Kidney (tissue), 14 donors: ENCODE data around the gene ANXA10. TPM values are rescaled to one million over a fixed set of nuclear protein-coding genes. Genes with fewer than 3 reads are reported as not detected.

Experiments used
- DNase-seq, 5 donors: peaks; one replicate each; pipeline ENCODE4 v3.0.0-alpha.2; 2013 to 2020
- FAIRE-seq: peaks from 2 replicates; lab custom pipeline; 2012; peaks lifted over from hg19 to GRCh38; lab: Jason Lieb, UNC
- H3K27ac ChIP-seq, 2 donors: one replicate each; pipeline ENCODE4 v1.7.0; 2013; ENCODE audit warnings: low read depth in 2 of 2, low read length in 2 of 2, inconsistent platforms in 1 of 2
- H3K27me3 ChIP-seq: one replicate; pipeline ENCODE4 v1.7.1; 2013; ENCODE audit warnings: low read length, inconsistent platforms; ENCODE audit not compliant: control insufficient read depth, insufficient read depth
- H3K36me3 ChIP-seq, 3 donors: one replicate each; pipeline versions ENCODE4 v1.7.0 to v1.7.1; 2013; ENCODE audit warnings: low read length in 3 of 3, control low read depth in 1 of 3, inconsistent platforms in 1 of 3; ENCODE audit not compliant: insufficient read depth in 3 of 3, control insufficient read depth in 2 of 3
- H3K4me1 ChIP-seq, 3 donors: one replicate each; pipeline versions ENCODE4 v1.7.0 to v1.7.1; 2013; ENCODE audit warnings: low read length in 3 of 3, inconsistent platforms in 1 of 3, low read depth in 1 of 3; ENCODE audit not compliant: control insufficient read depth in 2 of 3, insufficient read depth in 2 of 3
- H3K4me3 ChIP-seq, 3 donors: one replicate each; pipeline versions ENCODE4 v1.7.0 to v1.8.1; 2013; ENCODE audit warnings: low read length in 3 of 3, control low read depth in 1 of 3, inconsistent platforms in 1 of 3
- H3K9ac ChIP-seq, 3 donors: one replicate each; pipeline versions ENCODE4 v1.7.0 to v1.7.1; 2013; ENCODE audit warnings: low read length in 3 of 3, control low read depth in 1 of 3, inconsistent platforms in 1 of 3
- H3K9me3 ChIP-seq, 3 donors: one replicate each; pipeline versions ENCODE4 v1.7.0 to v1.7.1; 2013; ENCODE audit warnings: low read length in 3 of 3, control low read depth in 1 of 3, inconsistent platforms in 1 of 3; ENCODE audit not compliant: control insufficient read depth in 2 of 3, insufficient read depth in 1 of 3
- intact Hi-C: fragments of 100-400 bp; cut with DNase I; formaldehyde crosslinking; loops from one replicate; pipeline ENCODE4 v1.11.1; 2022
- polyA plus RNA-seq: library from polyadenylated mRNA; stranded (reverse); fragments of 350-450 nt; fragmentation: Illumina TruSeq; extraction: RNeasy Lipid Tissue Mini Kit (QIAGEN cat#74804); gene quantifications from one replicate; pipeline ENCODE4 v1.2.3, GENCODE V29; 2014; ENCODE audit warnings: low read depth, low replicate concordance; ENCODE audit not compliant: insufficient read depth
- total RNA-seq: library from RNA; stranded (reverse); fragmentation: NEBNext Ultra II Directional; extraction: Animal tissue kit (Norgen Biotek cat#: 25700); gene quantifications from one replicate; pipeline ENCODE4 v1.2.1, GENCODE V29; 2021
- TF ChIP-seq, protein P1 (sequence below): IDR thresholded peaks from 3 replicates; pipeline ENCODE4 v1.5.1; 2012; ENCODE audit warnings: mild to moderate bottlenecking, moderate library complexity, borderline replicate concordance; ENCODE audit not compliant: insufficient read depth; ENCODE audit errors: extremely low read depth
- donor health status: control.
- donor health status: control.
- donor health status: control.
- donor health status: control.
- donor health status: control.
- donor health status: DM: yes; HTN: yes; CAD: no.
- donor health status: Normal renal cell carcinoma (clear cell type).

Gene ANXA10
- total and polyA plus RNA-seq, 2 donors from 2014 or later, result not detected

- intact Hi-C loops, result no loop called here
- TF ChIP-seq, protein P1, sequence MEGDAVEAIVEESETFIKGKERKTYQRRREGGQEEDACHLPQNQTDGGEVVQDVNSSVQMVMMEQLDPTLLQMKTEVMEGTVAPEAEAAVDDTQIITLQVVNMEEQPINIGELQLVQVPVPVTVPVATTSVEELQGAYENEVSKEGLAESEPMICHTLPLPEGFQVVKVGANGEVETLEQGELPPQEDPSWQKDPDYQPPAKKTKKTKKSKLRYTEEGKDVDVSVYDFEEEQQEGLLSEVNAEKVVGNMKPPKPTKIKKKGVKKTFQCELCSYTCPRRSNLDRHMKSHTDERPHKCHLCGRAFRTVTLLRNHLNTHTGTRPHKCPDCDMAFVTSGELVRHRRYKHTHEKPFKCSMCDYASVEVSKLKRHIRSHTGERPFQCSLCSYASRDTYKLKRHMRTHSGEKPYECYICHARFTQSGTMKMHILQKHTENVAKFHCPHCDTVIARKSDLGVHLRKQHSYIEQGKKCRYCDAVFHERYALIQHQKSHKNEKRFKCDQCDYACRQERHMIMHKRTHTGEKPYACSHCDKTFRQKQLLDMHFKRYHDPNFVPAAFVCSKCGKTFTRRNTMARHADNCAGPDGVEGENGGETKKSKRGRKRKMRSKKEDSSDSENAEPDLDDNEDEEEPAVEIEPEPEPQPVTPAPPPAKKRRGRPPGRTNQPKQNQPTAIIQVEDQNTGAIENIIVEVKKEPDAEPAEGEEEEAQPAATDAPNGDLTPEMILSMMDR, result no peak
- H3K9me3 ChIP-seq, result no peaks in the 10 kb centered on the region
- DNase-seq (no peak), FAIRE-seq (no peak)
- H3K4me1 ChIP-seq, result no peaks in the 10 kb centered on the region
- H3K27me3 ChIP-seq, result no peaks in the 10 kb centered on the region
- H3K27ac ChIP-seq, result no peak overlapping the region
- H3K4me3 ChIP-seq, result no peak overlapping the region
- H3K9ac ChIP-seq, result no peak overlapping the region
- no peaks in the 10 kb centered on the region for H3K36me3 ChIP-seq
Measured at GRCh38 chr4:168095776-168096406, 3.6 kb downstream of the ANXA10 start.

DNA sequence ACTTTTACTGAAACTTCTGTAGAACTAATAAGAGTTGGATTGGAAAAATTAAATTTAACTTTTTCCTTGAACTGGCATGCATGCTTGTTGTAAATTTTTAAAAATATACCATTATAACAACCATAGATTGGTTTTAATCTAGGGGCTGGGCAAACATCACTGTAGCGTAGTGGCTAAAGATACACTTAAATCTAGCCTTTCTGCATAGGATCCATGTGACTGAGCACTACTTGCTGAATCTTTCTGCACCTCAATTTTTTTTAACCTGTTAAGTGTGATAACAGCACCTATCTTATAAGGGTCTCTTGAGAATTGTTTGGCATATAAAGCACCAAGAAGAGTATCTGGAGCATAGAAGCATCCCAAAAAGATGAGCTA is 4.1 kb downstream of the ANXA10 start:
- FAIRE-seq, result no peak
- no peak overlapping the region for H3K27ac ChIP-seq
- H3K27me3 ChIP-seq, result no peaks in the 10 kb centered on the region
- no peaks in the 10 kb centered on the region for H3K9me3 ChIP-seq
- H3K9ac ChIP-seq, result no peak overlapping the region
- intact Hi-C loops, result no loop called here
- no peak overlapping the region for H3K4me3 ChIP-seq
- H3K36me3 ChIP-seq, result no peaks in the 10 kb centered on the region
- no peak for DNase-seq
- TF ChIP-seq, protein P1, result no peak
- no peaks in the 10 kb centered on the region for H3K4me1 ChIP-seq

DNA sequence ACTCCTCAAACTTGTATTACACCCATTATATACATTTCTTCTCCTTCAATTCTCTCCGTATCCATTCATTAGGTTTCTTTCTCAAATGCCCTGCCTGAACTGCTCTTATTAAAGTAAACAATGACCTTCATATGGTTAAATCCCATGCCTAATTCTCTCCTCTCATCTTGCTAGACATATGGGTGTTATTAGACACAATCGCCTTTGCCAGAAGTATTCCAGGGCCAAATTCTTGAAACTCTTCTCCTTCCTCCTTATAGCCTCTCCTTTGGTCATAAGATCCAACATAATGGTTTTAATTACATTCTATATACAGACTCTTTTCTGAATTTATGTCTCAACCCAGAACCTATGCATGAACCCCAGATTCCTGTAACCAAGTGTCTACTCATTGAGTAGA is 4.8 kb downstream of the ANXA10 start:
- TF ChIP-seq, protein P1, result no peak
- no peaks in the 10 kb centered on the region for H3K27me3 ChIP-seq
- no peak overlapping the region for H3K4me3 ChIP-seq
- H3K36me3 ChIP-seq, result no peaks in the 10 kb centered on the region
- no peak overlapping the region for H3K9ac ChIP-seq
- no peaks in the 10 kb centered on the region for H3K9me3 ChIP-seq
- DNase-seq (no peak), FAIRE-seq (no peak)
- intact Hi-C loops, result no loop called here
- no peak overlapping the region for H3K27ac ChIP-seq
- H3K4me1 ChIP-seq, result no peaks in the 10 kb centered on the region

GRCh38 chr4:168098248-168098717 is 5.9 kb downstream of the ANXA10 start:
- intact Hi-C loops, result no loop called here
- no peak for FAIRE-seq

More at GRCh38 chr4:168098248-168098717, 5.9 kb downstream of the ANXA10 start:
- Histone ChIP-seq H3K36me3 (no peaks in the 10 kb centered on the region), H3K9ac (no peak overlapping the region), H3K27ac (no peak overlapping the region), H3K9me3 (no peaks in the 10 kb centered on the region), H3K4me3 (no peak overlapping the region), H3K4me1 (no peaks in the 10 kb centered on the region), H3K27me3 (no peaks in the 10 kb centered on the region)
- no peak for DNase-seq
- TF ChIP-seq, protein P1, result no peak
